Progenitor cell of endocrine pancreas (in vitro differentiated cells): ENCODE data around the gene KIAA1614. TPM values are rescaled to one million over a fixed set of nuclear protein-coding genes. Genes with fewer than 3 reads are reported as not detected.
A peak's percentile ranks its signal among the peaks of the same experiment; 100 is the strongest.

Experiments
- DNase-seq: peaks from one replicate; pipeline ENCODE4 v3.0.0; 2021; ENCODE audit warnings: low spot score; ENCODE audit not compliant: unreplicated experiment
- H3K27ac Mint-ChIP-seq: 2 replicates; pipeline ENCODE4 v1.8.0; 2021; ENCODE audit warnings: mild to moderate bottlenecking, moderate library complexity, mixed read lengths
- H3K27me3 Mint-ChIP-seq: 2 replicates; pipeline ENCODE4 v1.8.0; 2021; ENCODE audit warnings: mixed read lengths
- H3K36me3 Mint-ChIP-seq: 2 replicates; pipeline ENCODE4 v1.8.0; 2022; ENCODE audit warnings: mixed read lengths; ENCODE audit not compliant: insufficient read depth
- H3K4me1 Mint-ChIP-seq: 2 replicates; pipeline ENCODE4 v1.8.0; 2021; ENCODE audit warnings: low read depth, mixed read lengths
- H3K4me3 Mint-ChIP-seq: 2 replicates; pipeline ENCODE4 v1.8.0; 2021; ENCODE audit warnings: low read depth, mild to moderate bottlenecking, moderate library complexity, mixed read lengths
- H3K9me3 Mint-ChIP-seq: 2 replicates; pipeline ENCODE4 v1.8.0; 2021; ENCODE audit warnings: low read depth, mixed read lengths
- CTCF ChIP-seq: fragments of 200-600 bp; sonication (generic); IDR thresholded peaks from one replicate; pipeline ENCODE4 v1.5.0; 2021; ENCODE audit warnings: antibody characterized with exemption, mild to moderate bottlenecking; ENCODE audit not compliant: unreplicated experiment
- total RNA-seq: library from RNA; stranded (reverse); gene quantifications from 2 replicates; pipeline ENCODE4 v1.2.1, GENCODE V29; 2021

KIAA1614 gene
- total RNA-seq, 1 donor from 2014 or later = 2.5 TPM

- Mint-ChIP-seq H3K36me3 (peaks cover 11% of the 10 kb centered on the region), H3K9me3 (no peaks in the 10 kb centered on the region), H3K27ac (no peak overlapping the region), H3K4me1 (no peaks in the 10 kb centered on the region), H3K4me3 (no peak overlapping the region), H3K27me3 (no peaks in the 10 kb centered on the region)
- no peak for TF ChIP-seq CTCF
- no peak for DNase-seq
Measured at GRCh38 chr1:180949616-180950000, 36.9 kb downstream of the KIAA1614 start.

DNA sequence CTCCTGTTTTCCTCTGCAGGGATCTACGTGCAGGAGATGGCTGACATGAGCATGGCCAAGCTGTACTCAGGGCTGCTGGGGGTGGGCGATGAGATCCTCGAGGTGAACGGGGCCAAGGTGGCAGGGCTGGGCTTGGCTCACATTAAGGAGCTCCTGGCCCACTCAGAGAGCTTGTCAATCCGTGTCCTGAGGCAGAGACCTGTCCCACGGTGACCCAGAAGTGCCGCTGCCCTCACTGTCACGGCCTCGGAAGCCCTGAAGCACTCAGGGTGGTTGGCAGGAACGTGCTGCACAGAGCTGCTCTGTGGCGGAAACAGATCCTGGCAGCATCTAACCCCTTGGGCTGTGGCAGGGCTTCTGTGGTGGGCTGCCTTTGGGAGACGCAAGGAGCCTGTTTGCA is 37.6 kb downstream of the KIAA1614 start:
- Mint-ChIP-seq H3K9me3 (no peaks in the 10 kb centered on the region), H3K4me3 (no peak overlapping the region), H3K4me1 (no peaks in the 10 kb centered on the region), H3K27me3 (no peaks in the 10 kb centered on the region), H3K27ac (no peak overlapping the region), H3K36me3 (peaks cover 12% of the 10 kb centered on the region)
- TF ChIP-seq CTCF = no peak
- DNase-seq = no peak

GRCh38 chr1:180951186-180951745 is 38.6 kb downstream of the KIAA1614 start:
- Mint-ChIP-seq H3K4me3 (no peak overlapping the region), H3K27me3 (no peaks in the 10 kb centered on the region), H3K9me3 (no peaks in the 10 kb centered on the region), H3K27ac (peak overlapping the region; percentile 69), H3K4me1 (no peaks in the 10 kb centered on the region), H3K36me3 (peaks cover 14% of the 10 kb centered on the region)
- TF ChIP-seq CTCF = no peak
- DNase-seq = no peak

DNA sequence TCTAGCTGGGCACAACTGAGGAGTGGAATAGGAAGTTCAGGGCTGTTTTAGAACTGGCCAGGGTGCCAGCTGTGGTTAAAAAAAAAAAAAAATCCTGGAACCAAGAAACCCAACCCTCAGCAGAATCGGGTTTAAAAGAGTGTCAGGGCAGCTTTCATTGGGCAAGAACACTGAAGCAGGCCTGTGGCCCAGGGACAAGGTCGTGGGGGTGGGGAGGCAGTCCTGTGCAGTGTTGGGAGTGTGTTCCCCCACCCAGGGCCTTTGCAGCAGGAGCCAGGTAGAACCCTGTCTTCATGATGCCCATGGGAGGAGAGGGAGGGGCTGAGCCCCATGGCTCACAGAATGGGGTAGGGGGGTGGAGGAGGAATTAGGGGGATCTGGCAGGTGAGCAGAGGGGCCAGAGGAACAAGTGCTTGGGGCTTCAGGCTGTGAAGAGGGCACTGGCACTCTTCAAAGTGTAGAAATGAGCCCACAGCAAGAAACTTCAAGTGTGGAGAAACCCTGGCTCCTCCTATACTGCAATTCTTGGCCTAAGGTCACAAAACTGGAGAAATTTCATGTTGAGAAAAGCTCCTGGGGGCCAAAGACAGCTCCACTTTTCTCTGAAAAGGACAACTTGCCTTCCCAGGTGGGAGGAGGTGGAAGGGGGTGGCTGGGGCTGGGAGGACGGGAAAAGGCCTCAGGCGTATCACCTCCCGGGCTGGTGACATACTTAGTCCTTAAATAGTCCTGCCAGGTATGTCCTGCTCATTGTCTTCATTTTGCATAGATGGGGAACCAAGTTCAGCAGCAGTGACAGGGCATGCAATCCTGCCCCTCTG is 39.3 kb downstream of the KIAA1614 start:
- H3K36me3 Mint-ChIP-seq = peaks cover 11% of the 10 kb centered on the region
- DNase-seq = no peak
- no peaks in the 10 kb centered on the region for H3K27me3 Mint-ChIP-seq
- H3K4me1 Mint-ChIP-seq = no peaks in the 10 kb centered on the region
- H3K9me3 Mint-ChIP-seq = no peaks in the 10 kb centered on the region
- H3K27ac Mint-ChIP-seq = peak overlapping the region; percentile 69
- TF ChIP-seq CTCF = no peak
- no peak overlapping the region for H3K4me3 Mint-ChIP-seq

DNA sequence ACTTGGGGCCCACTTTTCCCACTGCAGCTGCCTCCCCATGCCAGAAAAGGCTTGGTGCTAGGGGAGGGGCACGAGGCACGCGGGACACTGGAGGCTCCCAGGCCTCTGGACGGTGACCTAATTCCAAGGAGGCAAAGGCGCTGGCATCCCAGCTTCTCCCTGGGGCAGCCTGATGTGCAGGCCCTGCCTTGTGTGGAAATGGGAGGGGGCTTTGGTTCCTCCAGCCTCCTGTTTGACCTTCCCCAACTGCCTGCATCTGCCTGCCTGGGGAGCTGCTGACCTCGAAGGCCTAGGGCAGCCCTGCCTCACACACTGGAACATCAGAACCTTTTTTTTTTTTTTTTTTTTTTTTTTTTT is 39.9 kb downstream of the KIAA1614 start:
- no peak for TF ChIP-seq CTCF
- no peaks in the 10 kb centered on the region for H3K9me3 Mint-ChIP-seq
- no peak overlapping the region for H3K4me3 Mint-ChIP-seq
- H3K27ac Mint-ChIP-seq = no peak overlapping the region
- no peaks in the 10 kb centered on the region for H3K4me1 Mint-ChIP-seq
- no peak for DNase-seq
- H3K36me3 Mint-ChIP-seq = peaks cover 11% of the 10 kb centered on the region
- no peaks in the 10 kb centered on the region for H3K27me3 Mint-ChIP-seq
